K562 (cell line): ENCODE data around the gene BRDT. TPM values are rescaled to one million over a fixed set of nuclear protein-coding genes. Genes with fewer than 3 reads are reported as not detected.

ENCODE experiments used
- ATAC-seq: fragments of 200-7000 bp; cut with Tn5 transposase; 3 replicates; pipeline ENCODE4 v1.9.1; 2020; ENCODE audit warnings: moderate library complexity
- BruUV-seq: library from RNA; stranded (reverse); fragments of 400-500 nt; replicated peaks from 2 replicates; lab custom pipeline; 2021; lab: Mats Ljungman, UMichigan
- CTCF ChIA-PET: fragments of 300-600 bp; formaldehyde crosslinking; extraction: SDS; loops from one replicate; lab custom pipeline; 2021; ENCODE audit warnings: low intra/inter-chr PET ratio; lab: Yijun Ruan, JAX
- POLR2A ChIA-PET: fragments of 300-600, 350-650 bp; sonication (Branson Sonifier 250); formaldehyde crosslinking; extraction: SDS; loops from one replicate; lab custom pipeline; 2021; ENCODE audit warnings: antibody characterized with exemption, inconsistent platforms; lab: Yijun Ruan, JAX
- DNase-seq, 4 experiments: peaks; one replicate each; pipeline versions ENCODE4 v3.0.0 to v3.0.0-alpha.2; 2011 to 2018; ENCODE audit warnings: low spot score in 3 of 4, mixed read lengths in 3 of 4; ENCODE audit errors: extremely low read depth in 1 of 4
- FAIRE-seq: peaks from 2 replicates; lab custom pipeline; 2011; peaks lifted over from hg19 to GRCh38; lab: Jason Lieb, UNC
- H2AFZ ChIP-seq: 2 replicates; pipeline ENCODE4 v1.6.0; 2011; ENCODE audit warnings: low read depth, low read length, control low read depth, inconsistent platforms
- H3K27ac ChIP-seq: fragments of 200-600 bp; 3 replicates; pipeline ENCODE4 v1.8.0; 2011; ENCODE audit warnings: low read depth, mild to moderate bottlenecking, control low read depth, inconsistent platforms, low read length, moderate library complexity, mixed read lengths; ENCODE audit errors: extremely low read depth
- H3K27me3 ChIP-seq, 2 experiments: fragments of 300-600 bp in 1 of 2; 2 replicates in 1 of 2; 3 replicates in 1 of 2; pipeline versions ENCODE4 v1.6.0 to v1.8.0; 2011; ENCODE audit warnings: inconsistent platforms in 2 of 2, low read length in 2 of 2, mild to moderate bottlenecking in 1 of 2, mixed read lengths in 1 of 2, moderate library complexity in 1 of 2; ENCODE audit not compliant: control insufficient read depth in 2 of 2, insufficient read depth in 2 of 2
- H3K36me3 ChIP-seq: fragments of 300-600 bp; 3 replicates; pipeline ENCODE4 v1.8.0; 2011; ENCODE audit warnings: mild to moderate bottlenecking, low read length, inconsistent platforms; ENCODE audit not compliant: control insufficient read depth, insufficient read depth
- H3K4me1 ChIP-seq, 2 experiments: fragments of 200-600 bp in 1 of 2; replicated peaks in 1 of 2; 2 replicates in 1 of 2; 3 replicates in 1 of 2; pipeline versions ENCODE4 v1.5.1 to v1.8.0; 2011; ENCODE audit warnings: inconsistent platforms in 2 of 2, low read length in 2 of 2, mild to moderate bottlenecking in 1 of 2, mixed read lengths in 1 of 2, moderate library complexity in 1 of 2; ENCODE audit not compliant: control insufficient read depth in 2 of 2, insufficient read depth in 2 of 2
- H3K4me2 ChIP-seq: 2 replicates; pipeline ENCODE4 v1.6.1; 2011; ENCODE audit warnings: low read length, control low read depth, inconsistent platforms, mixed read lengths; ENCODE audit not compliant: insufficient read depth
- H3K4me3 ChIP-seq: fragments of 200-600 bp; sonication (generic), shearing (Covaris generic); 2 replicates; pipeline ENCODE4 v1.5.1; 2016; ENCODE audit warnings: control low read depth, inconsistent platforms
- H3K79me2 ChIP-seq: fragments of 200-600 bp; 3 replicates; pipeline ENCODE4 v1.8.0; 2011; ENCODE audit warnings: low read length, inconsistent platforms; ENCODE audit not compliant: control insufficient read depth, insufficient read depth
- H3K9ac ChIP-seq, 2 experiments: 2 replicates each; pipeline versions ENCODE4 v1.6.0 to v1.6.1; 2011; ENCODE audit warnings: low read depth in 2 of 2, low read length in 2 of 2, control low read depth in 1 of 2, inconsistent platforms in 1 of 2, mild to moderate bottlenecking in 1 of 2, mixed read lengths in 1 of 2; ENCODE audit not compliant: insufficient read depth in 1 of 2
- H3K9me1 ChIP-seq: one replicate; pipeline ENCODE4 v1.6.0; 2011; ENCODE audit warnings: inconsistent platforms, mild to moderate bottlenecking, low read length, moderate library complexity; ENCODE audit not compliant: control insufficient read depth, insufficient read depth
- H3K9me3 ChIP-seq: replicated peaks from 2 replicates; pipeline ENCODE4 v1.5.1; 2011; ENCODE audit warnings: low read depth, low read length, inconsistent platforms; ENCODE audit not compliant: control insufficient read depth, insufficient read depth
- H4K20me1 ChIP-seq: replicated peaks from 2 replicates; pipeline ENCODE4 v1.6.1; 2011; ENCODE audit warnings: low read length, inconsistent platforms, mixed read lengths; ENCODE audit not compliant: control insufficient read depth, insufficient read depth
- ARID1B ChIP-seq: fragments of 450-650 bp; IDR thresholded peaks from 2 replicates; pipeline ENCODE4 v1.6.1; 2016; ENCODE audit warnings: antibody characterized with exemption, mild to moderate bottlenecking, inconsistent platforms
- CREB1 ChIP-seq, 2 experiments: sonication (generic) in 1 of 2; formaldehyde crosslinking in 1 of 2; IDR thresholded peaks; 2 replicates each; pipeline versions ENCODE4 v1.6.1 to v1.8.0; 2012 to 2022; ENCODE audit warnings: inconsistent platforms in 1 of 2, mild to moderate bottlenecking in 1 of 2, missing genetic modification reagents in 1 of 2, moderate library complexity in 1 of 2
- HINFP ChIP-seq: fragments of 450-650 bp; conservative IDR thresholded peaks from 2 replicates; pipeline ENCODE4 v1.6.1; 2016; ENCODE audit warnings: missing genetic modification characterization, low read depth, mild to moderate bottlenecking, control low read depth, missing compliant biosample characterization
- NFIX ChIP-seq: fragments of 250-450 bp; sonication (Bioruptor Pico); IDR thresholded peaks from 2 replicates; pipeline ENCODE4 v1.4.0; 2020; ENCODE audit warnings: low read depth, mild to moderate bottlenecking, moderate library complexity
- NKRF ChIP-seq: fragments of 450-650 bp; IDR thresholded peaks from 2 replicates; pipeline ENCODE4 v1.6.1; 2016; ENCODE audit warnings: borderline replicate concordance
- WGBS: fragments of 100-300 bp; shearing (Covaris generic); methylation state at CpG from one replicate; pipeline ENCODE4 v1.1.6; 2016; ENCODE audit warnings: low coverage, mixed read lengths; ENCODE audit not compliant: insufficient coverage; ENCODE audit errors: missing lambda C conversion rate; 5-methylcytosine and 5-hydroxymethylcytosine counted together
- in situ Hi-C: fragments of 300-500 bp; cut with MboI; formaldehyde crosslinking; loops from 4 replicates; pipeline ENCODE4 v1.15.0; 2018; ENCODE audit warnings: inconsistent platforms, mixed read lengths
- intact Hi-C: fragments of 100-400 bp; cut with micrococcal nuclease; formaldehyde crosslinking; loops from 2 replicates; pipeline ENCODE4 v1.14.2; 2022
- polyA plus RNA-seq, 8 experiments: library from polyadenylated mRNA; depleted of rRNA in 4 of 8; stranded (reverse) in 5 of 8; unstranded in 3 of 8; fragments of >200 nt; fragmentation: Nextera tagmentation in 2 of 8; fragmentation: Illumina TruSeq in 1 of 8; extraction: Ambion mirVana in 2 of 8; extraction: Trizol in 1 of 8; gene quantifications; 2 replicates each; pipeline versions ENCODE4 v1.2.1 to v1.2.3, GENCODE V29; 2011 to 2014; ENCODE audit warnings: inconsistent platforms in 1 of 8, missing spikeins in 1 of 8
- total RNA-seq, 7 experiments: library from RNA; depleted of rRNA in 6 of 7; stranded (reverse); fragments of >200 nt in 6 of 7; fragmentation: Illumina TruSeq in 2 of 7; extraction: Trizol in 2 of 7; gene quantifications; 2 replicates each; pipeline versions ENCODE4 v1.2.1 to v1.2.3, GENCODE V29; 2011 to 2021; ENCODE audit warnings: low replicate concordance in 1 of 7
- TF ChIP-seq, protein P1 (sequence below): sonication (generic); formaldehyde crosslinking; IDR thresholded peaks from 2 replicates; pipeline ENCODE4 v1.4.0; 2020; ENCODE audit warnings: mild to moderate bottlenecking, missing genetic modification reagents
- TF ChIP-seq, protein P2 (sequence below): sonication (generic); formaldehyde crosslinking; IDR thresholded peaks from 2 replicates; pipeline ENCODE4 v1.5.0; 2020; ENCODE audit warnings: missing genetic modification reagents

Gene BRDT
- total and polyA plus RNA-seq, 9 of the 15 experiments (the other 6 are each of a cell fraction or from before 2014, with no cell fraction given), result 0.01 TPM; not detected in 8

DNA sequence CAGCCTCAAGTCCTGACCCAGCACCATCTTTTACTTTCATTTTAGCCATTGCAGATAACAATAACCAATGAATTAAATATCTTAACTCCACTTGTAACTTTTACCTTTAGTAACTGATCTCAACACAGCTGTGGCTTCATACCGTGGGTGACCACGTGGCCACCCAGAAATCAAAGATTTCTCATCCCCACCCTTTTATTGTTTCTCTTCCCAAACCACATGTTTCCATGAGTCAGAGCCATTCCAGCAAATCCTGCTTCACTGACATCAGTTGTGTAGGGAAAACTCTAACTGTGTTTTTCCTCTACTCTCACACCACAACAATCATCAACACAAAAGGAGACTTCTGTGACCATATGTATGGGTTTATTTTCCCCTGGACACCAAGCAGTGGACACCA lies 25.1 kb upstream of the BRDT start:
- CTCF ChIA-PET, result no interaction called here
- no peak for FAIRE-seq
- in situ Hi-C loops, result no loop called here

More for the DNA sequence above, 25.1 kb upstream of the BRDT start:
- Histone ChIP-seq H3K9me3 (no peaks in the 10 kb centered on the region), H3K79me2 (no peaks in the 10 kb centered on the region), H3K27me3 (no peaks in the 10 kb centered on the region), H3K36me3 (no peaks in the 10 kb centered on the region), H3K4me3 (no peak overlapping the region), H3K4me1 (no peaks in the 10 kb centered on the region), H3K9ac (no peak overlapping the region), H3K9me1 (no peaks in the 10 kb centered on the region), H2AFZ (peak overlapping the region; percentile 67), H4K20me1 (no peaks in the 10 kb centered on the region), H3K27ac (no peak overlapping the region), H3K4me2 (no peak overlapping the region; the same call in 1 of the 2 replicates)
- ATAC-seq, result no peak
- BruUV-seq, result no TSS peak
- intact Hi-C loops, result loop anchor here (10.0 kb wide), 2 partner anchors 519 to 759 kb away; partner anchors contain the start of gene HFM1
- no peak for DNase-seq
- POLR2A ChIA-PET, result no interaction called here
- WGBS, result 12% methylated on average over 2 of the region's 2 CpGs
- TF ChIP-seq, protein P1, sequence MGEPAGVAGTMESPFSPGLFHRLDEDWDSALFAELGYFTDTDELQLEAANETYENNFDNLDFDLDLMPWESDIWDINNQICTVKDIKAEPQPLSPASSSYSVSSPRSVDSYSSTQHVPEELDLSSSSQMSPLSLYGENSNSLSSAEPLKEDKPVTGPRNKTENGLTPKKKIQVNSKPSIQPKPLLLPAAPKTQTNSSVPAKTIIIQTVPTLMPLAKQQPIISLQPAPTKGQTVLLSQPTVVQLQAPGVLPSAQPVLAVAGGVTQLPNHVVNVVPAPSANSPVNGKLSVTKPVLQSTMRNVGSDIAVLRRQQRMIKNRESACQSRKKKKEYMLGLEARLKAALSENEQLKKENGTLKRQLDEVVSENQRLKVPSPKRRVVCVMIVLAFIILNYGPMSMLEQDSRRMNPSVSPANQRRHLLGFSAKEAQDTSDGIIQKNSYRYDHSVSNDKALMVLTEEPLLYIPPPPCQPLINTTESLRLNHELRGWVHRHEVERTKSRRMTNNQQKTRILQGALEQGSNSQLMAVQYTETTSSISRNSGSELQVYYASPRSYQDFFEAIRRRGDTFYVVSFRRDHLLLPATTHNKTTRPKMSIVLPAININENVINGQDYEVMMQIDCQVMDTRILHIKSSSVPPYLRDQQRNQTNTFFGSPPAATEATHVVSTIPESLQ (CRISPR knock-in tag), result no peak
- TF ChIP-seq NFIX (CRISPR knock-in tag), result no peak
- TF ChIP-seq NKRF, result no peak
- TF ChIP-seq, protein P2, sequence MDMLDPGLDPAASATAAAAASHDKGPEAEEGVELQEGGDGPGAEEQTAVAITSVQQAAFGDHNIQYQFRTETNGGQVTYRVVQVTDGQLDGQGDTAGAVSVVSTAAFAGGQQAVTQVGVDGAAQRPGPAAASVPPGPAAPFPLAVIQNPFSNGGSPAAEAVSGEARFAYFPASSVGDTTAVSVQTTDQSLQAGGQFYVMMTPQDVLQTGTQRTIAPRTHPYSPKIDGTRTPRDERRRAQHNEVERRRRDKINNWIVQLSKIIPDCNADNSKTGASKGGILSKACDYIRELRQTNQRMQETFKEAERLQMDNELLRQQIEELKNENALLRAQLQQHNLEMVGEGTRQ, result no peak
- no peak for TF ChIP-seq ARID1B
- TF ChIP-seq HINFP (tag), result no peak
- no peak for TF ChIP-seq CREB1 (IDR thresholded peaks at IDR 0.05)
- no peak for TF ChIP-seq CREB1 (CRISPR knock-in tag; IDR thresholded peaks at IDR 0.05)
